ENCODE results near the gene ARID1B.

The ARID1B gene

GRCh38 chr6:157054531-157054979 lies 277.4 kb downstream of the ARID1B start:
- H2AFZ ChIP-seq (ENCODE audit: low read depth, low read length): no peak overlapping the region
- peaks cover 5% of the 10 kb centered on the region for H3K4me1 ChIP-seq (ENCODE audit: insufficient read depth, low read length)
- no peaks in the 10 kb centered on the region for H3K9me3 ChIP-seq (ENCODE audit: low read length)
- no peak overlapping the region for H3K4me3 ChIP-seq (ENCODE audit: low read length)
- H3K27me3 ChIP-seq (ENCODE audit: insufficient read depth, low read length): no peaks in the 10 kb centered on the region
- H3K36me3 ChIP-seq (ENCODE audit: insufficient read depth, low read length): no peaks in the 10 kb centered on the region

- H3K36me3 ChIP-seq (ENCODE audit: insufficient read depth, low read length): no peaks in the 10 kb centered on the region
- no peak overlapping the region for H3K4me3 ChIP-seq (ENCODE audit: low read length)
- no peaks in the 10 kb centered on the region for H3K27me3 ChIP-seq (ENCODE audit: insufficient read depth, low read length)
- peaks cover 10% of the 10 kb centered on the region for H3K4me1 ChIP-seq (ENCODE audit: insufficient read depth, low read length)
- no peaks in the 10 kb centered on the region for H3K9me3 ChIP-seq (ENCODE audit: low read length)
- no peak overlapping the region for H2AFZ ChIP-seq (ENCODE audit: low read depth, low read length)
These were observed 278.7 kb downstream of the ARID1B start for GRCh38 chr6:157055863-157056262.

- Histone ChIP-seq H3K9me3 (ENCODE audit: low read length) (no peaks in the 10 kb centered on the region), H3K4me1 (ENCODE audit: insufficient read depth, low read length) (peaks cover 10% of the 10 kb centered on the region), H2AFZ (ENCODE audit: low read depth, low read length) (no peak overlapping the region), H3K4me3 (ENCODE audit: low read length) (no peak overlapping the region), H3K36me3 (ENCODE audit: insufficient read depth, low read length) (no peaks in the 10 kb centered on the region), H3K27me3 (ENCODE audit: insufficient read depth, low read length) (no peaks in the 10 kb centered on the region)
These were observed 279.1 kb downstream of the ARID1B start for GRCh38 chr6:157056275-157056674.

- no peak overlapping the region for H2AFZ ChIP-seq (ENCODE audit: low read depth, low read length)
- H3K36me3 ChIP-seq (ENCODE audit: insufficient read depth, low read length): no peaks in the 10 kb centered on the region
- H3K27me3 ChIP-seq (ENCODE audit: insufficient read depth, low read length): no peaks in the 10 kb centered on the region
- H3K4me3 ChIP-seq (ENCODE audit: low read length): no peak overlapping the region
- peaks cover 10% of the 10 kb centered on the region for H3K4me1 ChIP-seq (ENCODE audit: insufficient read depth, low read length)
- H3K9me3 ChIP-seq (ENCODE audit: low read length): no peaks in the 10 kb centered on the region
These were observed 281.4 kb downstream of the ARID1B start for GRCh38 chr6:157058574-157058973.

- peaks cover 10% of the 10 kb centered on the region for H3K4me1 ChIP-seq (ENCODE audit: insufficient read depth, low read length)
- H3K36me3 ChIP-seq (ENCODE audit: insufficient read depth, low read length): no peaks in the 10 kb centered on the region
- H3K4me3 ChIP-seq (ENCODE audit: low read length): no peak overlapping the region
- H2AFZ ChIP-seq (ENCODE audit: low read depth, low read length): no peak overlapping the region
- H3K9me3 ChIP-seq (ENCODE audit: low read length): no peaks in the 10 kb centered on the region
- H3K27me3 ChIP-seq (ENCODE audit: insufficient read depth, low read length): no peaks in the 10 kb centered on the region
These were observed 282.6 kb downstream of the ARID1B start for GRCh38 chr6:157059781-157060180.

- Histone ChIP-seq H3K27me3 (ENCODE audit: insufficient read depth, low read length) (no peaks in the 10 kb centered on the region), H3K4me3 (ENCODE audit: low read length) (no peak overlapping the region), H3K36me3 (ENCODE audit: insufficient read depth, low read length) (no peaks in the 10 kb centered on the region), H2AFZ (ENCODE audit: low read depth, low read length) (no peak overlapping the region), H3K4me1 (ENCODE audit: insufficient read depth, low read length) (peaks cover 10% of the 10 kb centered on the region), H3K9me3 (ENCODE audit: low read length) (no peaks in the 10 kb centered on the region)
These were observed 283.3 kb downstream of the ARID1B start for GRCh38 chr6:157060440-157060952.

- no peak overlapping the region for H2AFZ ChIP-seq (ENCODE audit: low read depth, low read length)
- no peak overlapping the region for H3K4me3 ChIP-seq (ENCODE audit: low read length)
- H3K36me3 ChIP-seq (ENCODE audit: insufficient read depth, low read length): no peaks in the 10 kb centered on the region
- H3K27me3 ChIP-seq (ENCODE audit: insufficient read depth, low read length): no peaks in the 10 kb centered on the region
- H3K9me3 ChIP-seq (ENCODE audit: low read length): no peaks in the 10 kb centered on the region
- H3K4me1 ChIP-seq (ENCODE audit: insufficient read depth, low read length): peaks cover 10% of the 10 kb centered on the region
These were observed 284.8 kb downstream of the ARID1B start for GRCh38 chr6:157061770-157062594.

GRCh38 chr6:157063176-157063905 lies 286.2 kb downstream of the ARID1B start:
- H3K4me1 ChIP-seq (ENCODE audit: insufficient read depth, low read length): peaks cover 10% of the 10 kb centered on the region
- H3K36me3 ChIP-seq (ENCODE audit: insufficient read depth, low read length): no peaks in the 10 kb centered on the region
- no peak overlapping the region for H2AFZ ChIP-seq (ENCODE audit: low read depth, low read length)
- no peaks in the 10 kb centered on the region for H3K9me3 ChIP-seq (ENCODE audit: low read length)
- no peak overlapping the region for H3K4me3 ChIP-seq (ENCODE audit: low read length)
- no peaks in the 10 kb centered on the region for H3K27me3 ChIP-seq (ENCODE audit: insufficient read depth, low read length)

GRCh38 chr6:157063923-157064322 lies 286.7 kb downstream of the ARID1B start:
- Histone ChIP-seq H3K4me3 (ENCODE audit: low read length) (no peak overlapping the region), H3K36me3 (ENCODE audit: insufficient read depth, low read length) (no peaks in the 10 kb centered on the region), H3K4me1 (ENCODE audit: insufficient read depth, low read length) (peaks cover 10% of the 10 kb centered on the region), H2AFZ (ENCODE audit: low read depth, low read length) (no peak overlapping the region), H3K27me3 (ENCODE audit: insufficient read depth, low read length) (no peaks in the 10 kb centered on the region), H3K9me3 (ENCODE audit: low read length) (no peaks in the 10 kb centered on the region)

- Histone ChIP-seq H3K4me1 (ENCODE audit: insufficient read depth, low read length) (peaks cover 6% of the 10 kb centered on the region), H3K4me3 (ENCODE audit: low read length) (no peak overlapping the region), H3K27me3 (ENCODE audit: insufficient read depth, low read length) (no peaks in the 10 kb centered on the region), H2AFZ (ENCODE audit: low read depth, low read length) (no peak overlapping the region), H3K36me3 (ENCODE audit: insufficient read depth, low read length) (no peaks in the 10 kb centered on the region), H3K9me3 (ENCODE audit: low read length) (no peaks in the 10 kb centered on the region)
These were observed 287.3 kb downstream of the ARID1B start for GRCh38 chr6:157064502-157064901.

GRCh38 chr6:157065366-157065765 lies 288.2 kb downstream of the ARID1B start:
- Histone ChIP-seq H3K4me3 (ENCODE audit: low read length) (no peak overlapping the region), H2AFZ (ENCODE audit: low read depth, low read length) (no peak overlapping the region), H3K27me3 (ENCODE audit: insufficient read depth, low read length) (no peaks in the 10 kb centered on the region), H3K4me1 (ENCODE audit: insufficient read depth, low read length) (peaks cover 5% of the 10 kb centered on the region), H3K36me3 (ENCODE audit: insufficient read depth, low read length) (no peaks in the 10 kb centered on the region), H3K9me3 (ENCODE audit: low read length) (no peaks in the 10 kb centered on the region)

GRCh38 chr6:157066781-157067491 lies 289.8 kb downstream of the ARID1B start:
- H3K4me1 ChIP-seq (ENCODE audit: insufficient read depth, low read length): peaks cover 20% of the 10 kb centered on the region
- H3K36me3 ChIP-seq (ENCODE audit: insufficient read depth, low read length): no peaks in the 10 kb centered on the region
- H3K27me3 ChIP-seq (ENCODE audit: insufficient read depth, low read length): no peaks in the 10 kb centered on the region
- no peak overlapping the region for H2AFZ ChIP-seq (ENCODE audit: low read depth, low read length)
- H3K9me3 ChIP-seq (ENCODE audit: low read length): no peaks in the 10 kb centered on the region
- no peak overlapping the region for H3K4me3 ChIP-seq (ENCODE audit: low read length)

GRCh38 chr6:157067507-157067906 lies 290.3 kb downstream of the ARID1B start:
- Histone ChIP-seq H3K9me3 (ENCODE audit: low read length) (no peaks in the 10 kb centered on the region), H3K4me3 (ENCODE audit: low read length) (no peak overlapping the region), H3K36me3 (ENCODE audit: insufficient read depth, low read length) (no peaks in the 10 kb centered on the region), H2AFZ (ENCODE audit: low read depth, low read length) (no peak overlapping the region), H3K4me1 (ENCODE audit: insufficient read depth, low read length) (peaks cover 24% of the 10 kb centered on the region), H3K27me3 (ENCODE audit: insufficient read depth, low read length) (no peaks in the 10 kb centered on the region)
